ENCODE results near the gene C1orf53.

The C1orf53 gene

GRCh38 chr1:197914510-197914909 is 12.1 kb downstream of the C1orf53 start:
- Mint-ChIP-seq H3K36me3 (peaks cover 11% of the 10 kb centered on the region), H3K4me1 (peaks cover 91% of the 10 kb centered on the region), H3K9me3 (no peaks in the 10 kb centered on the region), H3K4me3 (no peak overlapping the region), H3K27ac (no peak overlapping the region)
- DNase-seq (ENCODE audit: low spot score in 2 of 2), result no peak
- ATAC-seq, result no peak

DNA sequence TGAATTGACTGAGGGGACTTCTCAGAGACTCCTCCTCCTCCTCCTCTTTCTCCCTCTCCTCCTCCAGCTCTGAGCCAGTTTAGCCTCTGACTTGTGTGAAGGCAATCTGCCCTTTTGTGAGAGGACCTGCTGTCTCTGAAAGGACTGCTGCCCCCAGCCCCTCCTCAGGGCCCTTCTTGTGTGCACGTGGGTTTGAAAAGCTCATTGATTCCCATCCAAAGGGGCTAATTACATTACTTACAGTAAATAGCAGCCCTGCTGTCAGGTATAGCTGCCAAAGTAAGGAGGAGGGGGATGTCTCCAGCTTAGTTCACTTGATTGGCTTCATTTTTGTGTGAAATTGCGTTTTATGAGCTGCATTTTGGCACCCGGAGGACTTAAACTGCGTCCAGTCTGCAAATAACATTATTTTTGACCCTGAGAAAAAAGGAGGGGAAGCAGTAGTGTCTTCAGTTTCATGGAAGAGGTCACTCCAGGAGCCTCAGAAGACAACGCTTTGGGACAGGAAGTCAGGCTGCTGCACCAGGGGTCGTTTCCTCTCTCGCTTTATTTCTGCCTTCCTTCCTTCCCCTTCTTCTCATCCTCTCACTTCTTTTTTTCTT is 12.9 kb downstream of the C1orf53 start:
- Mint-ChIP-seq H3K27ac (no peak overlapping the region), H3K9me3 (no peaks in the 10 kb centered on the region), H3K4me3 (peak overlapping the region; percentile 75), H3K4me1 (peaks cover 91% of the 10 kb centered on the region), H3K36me3 (peaks cover 11% of the 10 kb centered on the region)
- ATAC-seq (no peak), DNase-seq (ENCODE audit: low spot score in 2 of 2) (no peak)

GRCh38 chr1:197915862-197916499 is 13.6 kb downstream of the C1orf53 start:
- no peak overlapping the region for H3K27ac Mint-ChIP-seq

DNA sequence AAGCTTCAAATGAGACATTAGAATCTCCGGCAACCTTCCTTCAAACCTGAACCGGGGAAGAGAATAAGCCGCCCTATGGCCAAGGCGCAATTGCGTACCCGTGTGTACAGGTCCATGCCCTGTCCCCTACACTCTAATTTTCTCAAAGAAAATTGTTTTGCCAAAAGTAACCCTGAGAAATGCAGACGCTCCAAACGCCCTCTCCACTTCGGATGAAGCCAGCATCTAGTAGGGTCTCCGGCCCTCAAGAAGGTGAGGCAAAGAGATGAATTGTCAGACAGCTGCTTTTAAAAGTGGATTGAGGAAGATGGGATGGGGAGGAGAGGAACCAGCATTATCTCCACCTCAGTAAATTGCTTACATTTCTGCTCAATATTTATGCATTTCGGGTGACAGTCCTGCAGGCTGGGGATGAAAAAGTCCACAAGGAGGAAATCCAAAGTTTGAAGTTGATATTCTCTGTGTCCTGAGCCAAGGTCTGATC is 14.1 kb downstream of the C1orf53 start:
- Mint-ChIP-seq H3K4me1 (peaks cover 88% of the 10 kb centered on the region), H3K36me3 (peaks cover 11% of the 10 kb centered on the region), H3K4me3 (peak overlapping the region; percentile 75), H3K9me3 (no peaks in the 10 kb centered on the region), H3K27ac (no peak overlapping the region)
- ATAC-seq (no peak), DNase-seq (ENCODE audit: low spot score in 2 of 2) (no peak)

More at GRCh38 chr1:197915862-197916499, 13.6 kb downstream of the C1orf53 start:
- Mint-ChIP-seq H3K4me3 (peak overlapping the region; percentile 75), H3K9me3 (no peaks in the 10 kb centered on the region), H3K36me3 (peaks cover 11% of the 10 kb centered on the region), H3K4me1 (peaks cover 89% of the 10 kb centered on the region)
- DNase-seq (ENCODE audit: low spot score in 2 of 2), result no peak
- ATAC-seq, result peak; percentile 4

DNA sequence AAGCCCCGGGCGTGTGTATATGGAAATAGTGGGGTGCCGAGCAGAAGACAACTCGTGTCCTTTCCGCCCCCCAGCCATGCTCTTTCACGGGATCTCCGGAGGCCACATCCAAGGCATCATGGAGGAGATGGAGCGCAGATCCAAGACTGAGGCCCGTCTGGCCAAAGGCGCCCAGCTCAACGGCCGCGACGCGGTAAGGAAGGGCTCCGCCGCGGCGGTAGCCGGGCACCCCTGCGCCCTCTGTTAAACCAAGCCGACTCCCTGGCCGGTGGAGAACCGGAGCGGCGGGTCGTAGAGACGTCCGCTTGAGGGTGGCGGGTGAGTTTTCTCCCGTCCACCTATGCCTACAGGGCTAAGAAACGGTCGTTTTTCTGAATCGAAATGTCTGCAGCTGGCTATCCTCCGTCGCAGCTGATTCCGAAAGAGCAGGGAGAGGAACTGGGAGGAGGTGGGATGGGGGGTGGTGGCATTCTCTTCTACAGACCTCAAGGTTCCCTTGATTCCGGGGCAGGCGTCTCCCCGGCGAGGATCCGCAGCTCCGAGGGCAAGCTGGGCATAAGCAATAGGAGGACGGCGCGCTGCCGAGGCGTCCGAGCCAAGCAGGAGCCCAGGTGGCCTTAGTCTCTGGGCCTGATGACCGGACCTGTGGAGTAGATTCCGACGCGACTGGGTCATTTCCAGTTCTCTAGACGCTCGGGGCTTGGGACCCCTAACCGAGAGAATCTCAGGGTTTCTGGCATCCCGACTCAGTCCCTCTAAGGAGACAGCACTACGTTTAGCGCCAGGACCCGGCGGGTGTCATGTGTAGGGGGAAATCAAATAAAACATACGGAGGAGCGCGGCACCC is 15.6 kb downstream of the C1orf53 start:
- Mint-ChIP-seq H3K4me1 (peaks cover 73% of the 10 kb centered on the region), H3K27ac (no peak overlapping the region), H3K9me3 (no peaks in the 10 kb centered on the region), H3K4me3 (peak overlapping the region; percentile 75), H3K36me3 (peaks cover 5% of the 10 kb centered on the region)
- ATAC-seq (peak; percentile 46), DNase-seq (ENCODE audit: low spot score in 2 of 2) (no peak)

DNA sequence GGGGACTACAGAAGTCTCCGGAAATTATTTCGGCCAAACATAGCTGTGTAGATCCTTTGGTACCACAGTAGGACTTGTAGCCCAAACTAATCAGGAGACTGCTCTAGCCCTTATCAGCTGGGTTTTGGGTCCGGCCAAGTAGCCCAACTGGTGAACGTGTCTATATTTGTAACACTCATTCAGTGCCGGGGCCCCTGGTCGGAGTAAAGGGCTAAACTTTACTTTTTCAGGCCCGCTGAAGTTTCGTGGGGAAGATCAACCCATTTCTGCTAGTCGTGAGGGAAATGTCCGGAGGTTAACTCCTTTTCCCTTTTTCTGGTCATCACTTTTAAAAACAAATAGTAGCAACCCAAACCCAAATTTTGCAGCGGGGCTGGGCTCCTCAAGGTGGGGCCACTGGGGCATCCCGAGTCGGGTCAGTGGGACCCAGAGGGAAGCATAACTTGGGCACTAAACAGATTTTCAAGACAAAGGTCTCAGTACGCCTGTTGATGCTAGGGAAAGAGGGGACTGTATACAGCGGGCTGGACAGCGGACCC is 16.4 kb downstream of the C1orf53 start:
- peaks cover 64% of the 10 kb centered on the region for H3K4me1 Mint-ChIP-seq
- DNase-seq (ENCODE audit: low spot score in 2 of 2), result no peak

GRCh38 chr1:197919346-197920066 is 17.1 kb downstream of the C1orf53 start:
- Mint-ChIP-seq H3K4me1 (peaks cover 61% of the 10 kb centered on the region), H3K27ac (peak overlapping the region; percentile 39), H3K4me3 (peak overlapping the region; percentile 75), H3K36me3 (peaks cover 5% of the 10 kb centered on the region), H3K9me3 (no peaks in the 10 kb centered on the region)
- ATAC-seq (no peak), DNase-seq (ENCODE audit: low spot score in 2 of 2) (no peak)

More for the DNA sequence above, 16.4 kb downstream of the C1orf53 start:
- H3K27ac Mint-ChIP-seq, result no peak overlapping the region
- no peaks in the 10 kb centered on the region for H3K9me3 Mint-ChIP-seq
- H3K4me3 Mint-ChIP-seq, result peak overlapping the region; percentile 75
- peaks cover 5% of the 10 kb centered on the region for H3K36me3 Mint-ChIP-seq
- no peak for ATAC-seq

GRCh38 chr1:197920067-197920396 is 17.6 kb downstream of the C1orf53 start:
- ATAC-seq (no peak), DNase-seq (ENCODE audit: low spot score in 2 of 2) (no peak)
- Mint-ChIP-seq H3K4me3 (peak overlapping the region; percentile 75), H3K36me3 (peaks cover 5% of the 10 kb centered on the region), H3K27ac (peak overlapping the region; percentile 39), H3K4me1 (peaks cover 61% of the 10 kb centered on the region), H3K9me3 (no peaks in the 10 kb centered on the region)

DNA sequence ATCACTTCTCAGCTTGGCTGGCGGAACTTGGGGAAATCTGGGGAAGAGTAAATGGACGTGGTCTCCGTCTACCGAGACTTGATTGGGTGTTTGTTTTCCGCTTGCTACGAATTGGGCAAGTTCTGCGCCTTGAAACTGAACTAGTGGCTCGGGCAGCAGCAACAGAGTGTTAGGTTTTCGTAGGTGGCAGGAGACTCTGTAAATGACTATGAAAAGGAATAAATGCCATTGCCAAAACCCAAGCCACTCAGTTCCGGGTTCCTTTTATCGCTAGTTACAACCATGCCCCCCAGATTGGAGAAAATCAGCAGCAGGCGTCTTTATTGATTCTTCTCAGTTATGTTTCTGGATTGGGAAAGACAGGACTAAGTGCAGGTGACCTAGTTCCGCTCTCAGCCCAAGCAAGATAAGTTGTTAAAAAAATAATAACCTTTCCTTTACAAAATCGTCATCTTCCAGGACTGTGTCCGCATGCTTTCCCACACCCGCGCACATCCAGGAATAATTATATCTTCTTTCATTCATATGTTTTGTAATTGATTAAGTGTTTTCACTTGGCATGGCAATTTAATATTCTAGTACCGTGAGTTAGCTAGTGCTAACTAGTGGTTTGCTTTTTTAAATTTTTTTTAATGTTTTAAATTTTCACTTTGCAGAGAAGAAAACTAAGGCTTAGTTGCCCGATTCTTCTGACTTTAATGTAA is 18.1 kb downstream of the C1orf53 start:
- H3K9me3 Mint-ChIP-seq, result no peaks in the 10 kb centered on the region
- DNase-seq (ENCODE audit: low spot score in 2 of 2) (no peak), ATAC-seq (peak; percentile 60)
- H3K27ac Mint-ChIP-seq, result peak overlapping the region; percentile 39
- H3K4me1 Mint-ChIP-seq, result peaks cover 57% of the 10 kb centered on the region
- peak overlapping the region; percentile 75 for H3K4me3 Mint-ChIP-seq
- H3K36me3 Mint-ChIP-seq, result peaks cover 5% of the 10 kb centered on the region

- Mint-ChIP-seq H3K27ac (no peak overlapping the region), H3K36me3 (peaks cover 5% of the 10 kb centered on the region), H3K9me3 (no peaks in the 10 kb centered on the region), H3K4me3 (peak overlapping the region; percentile 75), H3K4me1 (peaks cover 48% of the 10 kb centered on the region)
- no peak for ATAC-seq
- DNase-seq (ENCODE audit: low spot score in 2 of 2), result no peak
Measured at GRCh38 chr1:197921235-197922069, 19.0 kb downstream of the C1orf53 start.

DNA sequence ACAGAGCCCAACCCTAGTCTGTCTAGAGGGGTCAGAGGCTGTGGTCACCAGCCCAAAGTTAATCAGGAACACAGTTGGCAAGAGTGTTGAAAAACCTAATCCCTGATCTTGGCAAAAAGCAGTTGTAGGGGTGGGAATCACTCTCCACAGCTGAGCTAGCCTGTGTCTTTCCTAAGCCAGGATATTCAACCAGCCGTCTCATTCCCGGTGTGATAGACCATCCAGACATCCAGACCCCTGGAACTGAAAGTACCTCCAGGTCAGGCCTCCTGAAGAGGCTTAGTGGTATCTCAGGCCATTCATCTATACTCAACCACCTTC is 19.6 kb downstream of the C1orf53 start:
- no peaks in the 10 kb centered on the region for H3K9me3 Mint-ChIP-seq
- no peak overlapping the region for H3K4me3 Mint-ChIP-seq
- H3K36me3 Mint-ChIP-seq, result peaks cover 5% of the 10 kb centered on the region
- H3K4me1 Mint-ChIP-seq, result peaks cover 42% of the 10 kb centered on the region
- DNase-seq (ENCODE audit: low spot score in 2 of 2), result no peak
- H3K27ac Mint-ChIP-seq, result no peak overlapping the region
- ATAC-seq, result no peak

DNA sequence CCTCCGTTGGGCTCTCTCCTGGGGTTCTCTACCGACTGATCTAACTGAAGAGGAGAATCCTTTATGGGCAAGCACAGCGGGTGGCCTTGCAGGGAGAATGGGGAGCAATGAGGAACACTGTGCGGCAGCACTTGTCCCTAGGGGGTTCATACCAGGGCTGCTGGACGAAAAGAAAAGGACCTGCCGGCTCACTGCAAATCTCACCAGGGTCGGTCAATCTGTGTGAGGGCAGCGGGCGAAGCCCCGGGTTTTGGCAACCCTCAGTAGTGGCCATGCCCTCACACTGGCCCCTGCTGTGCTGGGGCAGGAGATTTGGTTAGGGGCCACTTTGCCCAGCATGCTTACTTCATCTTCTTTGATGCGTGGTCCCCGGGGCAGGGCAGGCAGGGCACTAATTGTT is 20.6 kb downstream of the C1orf53 start:
- no peak overlapping the region for H3K4me3 Mint-ChIP-seq

GRCh38 chr1:197924516-197925123 is 22.2 kb downstream of the C1orf53 start:
- Mint-ChIP-seq H3K27ac (no peak overlapping the region), H3K4me1 (peaks cover 22% of the 10 kb centered on the region), H3K4me3 (no peak overlapping the region), H3K9me3 (no peaks in the 10 kb centered on the region), H3K36me3 (no peaks in the 10 kb centered on the region)
- no peak for DNase-seq (ENCODE audit: low spot score in 2 of 2)
- peak; percentile 54 for ATAC-seq

More for the DNA sequence above, 20.6 kb downstream of the C1orf53 start:
- no peaks in the 10 kb centered on the region for H3K9me3 Mint-ChIP-seq
- H3K4me1 Mint-ChIP-seq, result peaks cover 32% of the 10 kb centered on the region
- H3K27ac Mint-ChIP-seq, result no peak overlapping the region
- DNase-seq (ENCODE audit: low spot score in 2 of 2) (no peak), ATAC-seq (no peak)
- H3K36me3 Mint-ChIP-seq, result peaks cover 5% of the 10 kb centered on the region

All from stimulated activated effector memory CD8-positive, alpha-beta T cell treated with anti-CD3 and anti-CD28 coated beads, Interleukin-12 subunit alpha, Interleukin-12 subunit beta, amount 100 ng/mL, for 72 hours (primary cell).